HCT116 (cell line): Measurements from ENCODE around the gene SFTPB.

Experiments used
- CEBPB ChIP-seq: IDR thresholded peaks from 2 replicates; pipeline ENCODE4 v1.6.1; 2012; ENCODE audit warnings: low read depth
- EZH2 ChIP-seq: fragments of 200-600 bp; sonication (generic); IDR thresholded peaks from 2 replicates; pipeline ENCODE4 v1.6.1; 2017; ENCODE audit warnings: antibody characterized with exemption, mixed run types
- EZH2phosphoT487 ChIP-seq: fragments of 200-600 bp; IDR thresholded peaks from 2 replicates; pipeline ENCODE4 v1.6.1; 2018; ENCODE audit warnings: antibody characterized with exemption, borderline replicate concordance
- POLR2A ChIP-seq: IDR thresholded peaks from 2 replicates; pipeline ENCODE4 v1.7.0; 2011; ENCODE audit warnings: borderline replicate concordance; ENCODE audit not compliant: insufficient read depth, insufficient read length; ENCODE audit errors: extremely low read depth
- POLR2AphosphoS5 ChIP-seq: IDR thresholded peaks from 2 replicates; pipeline ENCODE4 v1.6.1; 2011; ENCODE audit warnings: mild to moderate bottlenecking, low read depth, low read length, moderate library complexity
- RAD21 ChIP-seq: IDR thresholded peaks from 2 replicates; pipeline ENCODE4 v1.6.1; 2012; ENCODE audit warnings: low read depth, mild to moderate bottlenecking
- ZFX ChIP-seq: fragments of 450-650 bp; IDR thresholded peaks from 2 replicates; pipeline ENCODE4 v1.6.1; 2017
- TF ChIP-seq, protein P1 (sequence below), 3 experiments: fragments of 200-600 bp in 1 of 3; sonication (generic) in 1 of 3; IDR thresholded peaks in 2 of 3; conservative IDR thresholded peaks in 1 of 3; 2 replicates each; pipeline ENCODE4 v1.5.1; 2012 to 2017; ENCODE audit warnings: low read depth in 2 of 3, low read length in 2 of 3, antibody characterized with exemption in 1 of 3, borderline replicate concordance in 1 of 3, control low read depth in 1 of 3, mild to moderate bottlenecking in 1 of 3, mixed read lengths in 1 of 3, mixed run types in 1 of 3, moderate library complexity in 1 of 3; ENCODE audit not compliant: insufficient read depth in 1 of 3
- TF ChIP-seq, protein P2 (sequence below): IDR thresholded peaks from 2 replicates; pipeline ENCODE4 v1.6.1; 2012; ENCODE audit warnings: low read depth
- TF ChIP-seq, protein P3 (sequence below): IDR thresholded peaks from 2 replicates; pipeline ENCODE4 v1.6.1; 2012
- TF ChIP-seq, protein P4 (sequence below): IDR thresholded peaks from 2 replicates; pipeline ENCODE4 v1.6.1; 2011; ENCODE audit warnings: mild to moderate bottlenecking, low read length, moderate library complexity; ENCODE audit not compliant: insufficient replicate concordance; ENCODE audit errors: extremely low read depth

DNA sequence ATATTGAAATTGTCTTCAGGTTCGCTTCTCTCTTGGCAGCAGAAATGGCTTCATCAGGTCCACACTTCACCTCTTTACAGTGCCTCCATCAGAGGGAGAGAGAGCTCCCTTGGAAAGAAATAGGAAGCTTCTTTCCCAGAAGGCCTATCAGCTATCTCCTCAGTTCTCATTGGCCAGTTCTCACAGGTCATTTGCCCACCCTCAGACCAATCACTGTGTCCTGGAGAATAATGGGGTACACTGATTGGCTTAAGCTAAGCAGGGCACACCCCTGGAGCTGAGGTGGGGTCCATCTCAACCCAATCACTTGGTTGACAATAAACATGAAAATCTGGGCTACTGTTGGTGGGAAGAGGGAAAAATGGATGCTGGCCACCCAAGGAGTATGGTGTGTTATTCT lies 31.3 kb upstream of the SFTPB start:
- TF ChIP-seq EZH2phosphoT487 (no peak), POLR2A (no peak), EZH2 (no peak), CEBPB (no peak), POLR2AphosphoS5 (no peak), ZFX (no peak), RAD21 (no peak)
- TF ChIP-seq, protein P1, sequence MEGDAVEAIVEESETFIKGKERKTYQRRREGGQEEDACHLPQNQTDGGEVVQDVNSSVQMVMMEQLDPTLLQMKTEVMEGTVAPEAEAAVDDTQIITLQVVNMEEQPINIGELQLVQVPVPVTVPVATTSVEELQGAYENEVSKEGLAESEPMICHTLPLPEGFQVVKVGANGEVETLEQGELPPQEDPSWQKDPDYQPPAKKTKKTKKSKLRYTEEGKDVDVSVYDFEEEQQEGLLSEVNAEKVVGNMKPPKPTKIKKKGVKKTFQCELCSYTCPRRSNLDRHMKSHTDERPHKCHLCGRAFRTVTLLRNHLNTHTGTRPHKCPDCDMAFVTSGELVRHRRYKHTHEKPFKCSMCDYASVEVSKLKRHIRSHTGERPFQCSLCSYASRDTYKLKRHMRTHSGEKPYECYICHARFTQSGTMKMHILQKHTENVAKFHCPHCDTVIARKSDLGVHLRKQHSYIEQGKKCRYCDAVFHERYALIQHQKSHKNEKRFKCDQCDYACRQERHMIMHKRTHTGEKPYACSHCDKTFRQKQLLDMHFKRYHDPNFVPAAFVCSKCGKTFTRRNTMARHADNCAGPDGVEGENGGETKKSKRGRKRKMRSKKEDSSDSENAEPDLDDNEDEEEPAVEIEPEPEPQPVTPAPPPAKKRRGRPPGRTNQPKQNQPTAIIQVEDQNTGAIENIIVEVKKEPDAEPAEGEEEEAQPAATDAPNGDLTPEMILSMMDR (IDR thresholded peaks at IDR 0.05 in 2 of 3, conservative IDR thresholded peaks at IDR 0.05 in 1 of 3; ENCODE audit: borderline replicate concordance in 1 of 3, insufficient read depth in 1 of 3, low read depth in 2 of 3, low read length in 2 of 3) = no peak
- TF ChIP-seq, protein P2, sequence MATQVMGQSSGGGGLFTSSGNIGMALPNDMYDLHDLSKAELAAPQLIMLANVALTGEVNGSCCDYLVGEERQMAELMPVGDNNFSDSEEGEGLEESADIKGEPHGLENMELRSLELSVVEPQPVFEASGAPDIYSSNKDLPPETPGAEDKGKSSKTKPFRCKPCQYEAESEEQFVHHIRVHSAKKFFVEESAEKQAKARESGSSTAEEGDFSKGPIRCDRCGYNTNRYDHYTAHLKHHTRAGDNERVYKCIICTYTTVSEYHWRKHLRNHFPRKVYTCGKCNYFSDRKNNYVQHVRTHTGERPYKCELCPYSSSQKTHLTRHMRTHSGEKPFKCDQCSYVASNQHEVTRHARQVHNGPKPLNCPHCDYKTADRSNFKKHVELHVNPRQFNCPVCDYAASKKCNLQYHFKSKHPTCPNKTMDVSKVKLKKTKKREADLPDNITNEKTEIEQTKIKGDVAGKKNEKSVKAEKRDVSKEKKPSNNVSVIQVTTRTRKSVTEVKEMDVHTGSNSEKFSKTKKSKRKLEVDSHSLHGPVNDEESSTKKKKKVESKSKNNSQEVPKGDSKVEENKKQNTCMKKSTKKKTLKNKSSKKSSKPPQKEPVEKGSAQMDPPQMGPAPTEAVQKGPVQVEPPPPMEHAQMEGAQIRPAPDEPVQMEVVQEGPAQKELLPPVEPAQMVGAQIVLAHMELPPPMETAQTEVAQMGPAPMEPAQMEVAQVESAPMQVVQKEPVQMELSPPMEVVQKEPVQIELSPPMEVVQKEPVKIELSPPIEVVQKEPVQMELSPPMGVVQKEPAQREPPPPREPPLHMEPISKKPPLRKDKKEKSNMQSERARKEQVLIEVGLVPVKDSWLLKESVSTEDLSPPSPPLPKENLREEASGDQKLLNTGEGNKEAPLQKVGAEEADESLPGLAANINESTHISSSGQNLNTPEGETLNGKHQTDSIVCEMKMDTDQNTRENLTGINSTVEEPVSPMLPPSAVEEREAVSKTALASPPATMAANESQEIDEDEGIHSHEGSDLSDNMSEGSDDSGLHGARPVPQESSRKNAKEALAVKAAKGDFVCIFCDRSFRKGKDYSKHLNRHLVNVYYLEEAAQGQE = no peak
- TF ChIP-seq, protein P3, sequence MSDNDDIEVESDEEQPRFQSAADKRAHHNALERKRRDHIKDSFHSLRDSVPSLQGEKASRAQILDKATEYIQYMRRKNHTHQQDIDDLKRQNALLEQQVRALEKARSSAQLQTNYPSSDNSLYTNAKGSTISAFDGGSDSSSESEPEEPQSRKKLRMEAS = no peak
- TF ChIP-seq, protein P4, sequence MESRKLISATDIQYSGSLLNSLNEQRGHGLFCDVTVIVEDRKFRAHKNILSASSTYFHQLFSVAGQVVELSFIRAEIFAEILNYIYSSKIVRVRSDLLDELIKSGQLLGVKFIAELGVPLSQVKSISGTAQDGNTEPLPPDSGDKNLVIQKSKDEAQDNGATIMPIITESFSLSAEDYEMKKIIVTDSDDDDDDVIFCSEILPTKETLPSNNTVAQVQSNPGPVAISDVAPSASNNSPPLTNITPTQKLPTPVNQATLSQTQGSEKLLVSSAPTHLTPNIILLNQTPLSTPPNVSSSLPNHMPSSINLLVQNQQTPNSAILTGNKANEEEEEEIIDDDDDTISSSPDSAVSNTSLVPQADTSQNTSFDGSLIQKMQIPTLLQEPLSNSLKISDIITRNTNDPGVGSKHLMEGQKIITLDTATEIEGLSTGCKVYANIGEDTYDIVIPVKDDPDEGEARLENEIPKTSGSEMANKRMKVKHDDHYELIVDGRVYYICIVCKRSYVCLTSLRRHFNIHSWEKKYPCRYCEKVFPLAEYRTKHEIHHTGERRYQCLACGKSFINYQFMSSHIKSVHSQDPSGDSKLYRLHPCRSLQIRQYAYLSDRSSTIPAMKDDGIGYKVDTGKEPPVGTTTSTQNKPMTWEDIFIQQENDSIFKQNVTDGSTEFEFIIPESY = no peak
